Measurements from ENCODE around the gene TMEM92. TPM values are rescaled to one million over a fixed set of nuclear protein-coding genes. Genes with fewer than 3 reads are reported as not detected.
A peak's percentile ranks its signal among the peaks of the same experiment; 100 is the strongest.
"Not testable (repeated sequence)": the region's sequence is repeated elsewhere in the genome, so short reads cannot be mapped to it uniquely, and the experiment has no call there.

The TMEM92 gene
- total RNA-seq, 1 experiment from 2014 or later, result not detected

DNA sequence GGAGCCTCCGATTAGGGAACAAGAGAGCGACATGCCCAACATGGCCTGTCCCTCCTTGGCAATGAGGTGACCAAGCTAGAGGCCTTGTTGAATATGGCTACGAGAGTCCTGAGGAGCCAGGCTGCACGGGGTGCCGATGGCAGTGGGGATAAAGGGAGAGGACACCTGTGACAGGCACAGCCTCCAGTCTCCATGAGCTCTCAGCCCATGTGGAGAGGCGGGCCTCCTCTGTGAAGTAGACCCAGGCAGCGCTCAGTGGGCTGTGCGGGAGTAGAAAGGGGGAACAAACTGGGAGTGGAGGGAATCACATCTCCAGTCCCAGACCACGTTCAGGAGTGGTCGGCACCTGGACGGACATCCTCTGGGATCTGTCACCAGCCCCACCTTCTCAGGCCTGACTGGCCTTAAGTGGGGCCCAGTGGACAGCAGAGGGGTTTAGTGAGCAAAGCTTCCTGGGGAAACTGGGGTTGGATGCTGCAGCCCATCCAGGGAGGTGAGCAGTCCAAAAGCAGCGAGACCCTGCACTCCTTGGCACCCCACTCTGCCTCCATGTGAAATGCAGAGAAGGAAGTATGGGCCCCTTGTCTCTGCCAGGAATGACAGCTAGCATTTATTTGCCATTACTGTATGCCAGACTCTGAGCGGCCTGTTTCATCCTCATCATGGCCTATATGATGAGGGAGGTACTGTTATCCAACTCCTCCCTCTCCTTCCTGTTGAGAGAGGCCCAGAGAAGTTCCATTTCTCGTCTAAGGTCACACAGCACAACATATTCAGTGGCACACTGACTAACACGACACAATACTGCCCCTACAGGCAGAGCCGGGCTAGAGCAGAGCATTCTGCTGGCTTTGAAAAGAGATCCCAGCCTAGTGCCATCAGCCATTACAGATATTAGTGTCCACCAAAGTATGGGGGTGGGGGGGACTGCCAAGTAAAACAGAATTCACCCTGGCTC, 4.5 kb upstream of the TMEM92 start:
- peak; percentile 70 for DNase-seq
- no peaks in the 10 kb centered on the region for H3K36me3 ChIP-seq
- H3K9me3 ChIP-seq, result no peaks in the 10 kb centered on the region
- H3K27me3 ChIP-seq, result no peaks in the 10 kb centered on the region
- H3K4me3 ChIP-seq, result no peak overlapping the region

- no peak for DNase-seq
- no peaks in the 10 kb centered on the region for H3K27me3 ChIP-seq
- no peaks in the 10 kb centered on the region for H3K9me3 ChIP-seq
- no peaks in the 10 kb centered on the region for H3K36me3 ChIP-seq
- H3K4me3 ChIP-seq, result no peak overlapping the region
Observed at GRCh38 chr17:50270435-50271362, 3.6 kb upstream of the TMEM92 start.

GRCh38 chr17:50271363-50271750, 2.9 kb upstream of the TMEM92 start:
- H3K9me3 ChIP-seq, DNase-seq, H3K4me3 ChIP-seq, H3K36me3 ChIP-seq, H3K27me3 ChIP-seq: not testable (repeated sequence)

DNA sequence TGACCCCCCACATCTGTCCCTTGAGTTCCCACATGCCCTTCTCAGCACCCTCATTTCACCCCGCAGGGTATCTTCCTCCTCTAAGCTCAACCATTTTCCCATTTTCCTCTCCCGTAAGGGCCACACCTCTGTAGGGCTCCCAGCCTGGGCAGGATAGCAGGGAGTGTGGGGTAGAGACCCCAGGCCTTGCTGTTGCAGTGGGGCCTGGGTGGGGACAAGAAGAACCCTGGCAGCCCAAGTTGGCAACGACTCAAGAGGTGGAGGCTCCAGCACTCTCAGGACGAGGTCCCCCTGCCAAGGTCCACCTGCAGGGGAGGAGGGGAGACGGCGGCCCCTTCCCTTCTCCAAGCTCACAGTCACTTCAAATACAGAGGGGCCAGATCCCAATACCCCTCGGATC, 2.0 kb upstream of the TMEM92 start:
- peak overlapping the region; percentile 50 for H3K4me3 ChIP-seq
- H3K9me3 ChIP-seq, result no peaks in the 10 kb centered on the region
- no peaks in the 10 kb centered on the region for H3K27me3 ChIP-seq
- no peak for DNase-seq
- no peaks in the 10 kb centered on the region for H3K36me3 ChIP-seq

DNA sequence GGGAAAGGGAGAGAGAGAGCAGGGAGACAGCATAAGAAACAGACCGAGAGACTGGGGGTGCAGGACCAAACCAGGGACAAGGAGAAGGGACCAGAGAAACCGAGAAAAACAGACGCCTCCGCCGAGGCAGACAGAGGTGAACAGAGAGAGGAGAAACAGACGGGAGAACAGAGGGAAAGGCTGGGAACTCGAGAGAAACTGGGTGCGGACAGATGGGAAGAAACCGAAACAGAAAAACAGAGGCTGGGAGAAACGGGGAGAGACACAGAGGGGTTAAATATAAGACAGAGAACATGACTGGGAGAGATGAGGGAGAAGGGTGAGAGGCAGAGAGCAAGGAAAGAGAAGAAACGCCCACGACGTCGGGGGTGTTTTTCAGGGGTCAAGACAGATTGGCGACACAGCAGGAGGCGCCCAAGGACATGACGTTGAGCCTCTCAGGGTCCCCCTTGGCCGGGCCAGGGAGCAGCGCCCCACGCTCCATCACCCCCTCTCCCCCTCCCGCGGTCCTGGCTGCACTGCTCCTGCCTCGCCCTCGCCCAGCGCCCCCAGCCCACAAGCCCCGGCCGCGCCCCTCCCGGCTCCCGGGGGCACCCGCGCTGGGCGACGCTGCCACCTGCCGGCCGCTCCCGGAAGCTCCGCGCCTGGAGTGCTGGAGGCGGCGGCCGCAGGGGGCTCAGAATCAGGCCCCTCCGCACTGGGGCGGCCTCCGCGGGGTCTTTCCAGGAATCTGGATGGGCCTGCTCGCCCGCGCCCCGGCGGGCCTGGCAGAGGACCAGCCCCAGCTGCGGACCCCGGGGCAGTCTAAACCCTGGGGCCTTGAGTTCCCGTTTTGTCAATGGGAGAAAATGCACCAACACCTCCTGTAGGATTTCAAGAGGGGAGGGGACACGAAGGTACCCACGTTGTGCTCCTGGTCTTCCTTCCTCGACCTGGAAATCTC, 1.3 kb upstream of the TMEM92 start:
- H3K36me3 ChIP-seq, result no peaks in the 10 kb centered on the region
- H3K4me3 ChIP-seq, result peak overlapping the region; percentile 50
- no peaks in the 10 kb centered on the region for H3K27me3 ChIP-seq
- H3K9me3 ChIP-seq, result no peaks in the 10 kb centered on the region
- peak; percentile 63 for DNase-seq

- Histone ChIP-seq H3K9me3 (no peaks in the 10 kb centered on the region), H3K36me3 (no peaks in the 10 kb centered on the region), H3K27me3 (no peaks in the 10 kb centered on the region), H3K4me3 (no peak overlapping the region)
- DNase-seq, result no peak
Observed at GRCh38 chr17:50273654-50274040, 619 bp upstream of the TMEM92 start.

- no peak for DNase-seq
Observed at GRCh38 chr17:50274897-50275221, 593 bp downstream of the TMEM92 start.

DNA sequence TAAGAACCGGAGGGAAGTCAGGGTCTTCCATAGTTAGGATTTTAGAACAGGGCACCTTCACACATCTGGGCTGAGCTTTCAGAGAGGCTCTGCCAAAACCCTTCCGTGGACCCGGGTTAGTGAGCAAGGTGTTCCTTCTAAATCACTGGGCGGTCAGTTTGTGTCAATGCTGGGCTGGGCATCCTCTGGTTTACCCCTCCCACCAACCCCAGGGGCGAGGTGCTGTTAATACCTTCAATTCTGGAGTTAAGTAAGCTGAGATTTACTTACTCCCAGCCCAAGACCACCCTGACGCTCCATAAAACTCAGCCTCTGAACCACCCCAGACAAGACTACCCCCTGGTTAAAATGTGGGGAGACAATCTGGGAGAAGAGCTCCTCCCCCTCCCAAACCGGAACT, 1.0 kb downstream of the TMEM92 start:
- no peak for DNase-seq
- no peak overlapping the region for H3K4me3 ChIP-seq
- no peaks in the 10 kb centered on the region for H3K27me3 ChIP-seq
- no peaks in the 10 kb centered on the region for H3K9me3 ChIP-seq
- peaks cover 7% of the 10 kb centered on the region for H3K36me3 ChIP-seq

More at GRCh38 chr17:50274897-50275221, 593 bp downstream of the TMEM92 start:
- Histone ChIP-seq H3K36me3 (peaks cover 4% of the 10 kb centered on the region), H3K9me3 (no peaks in the 10 kb centered on the region), H3K4me3 (no peak overlapping the region), H3K27me3 (no peaks in the 10 kb centered on the region)

- no peak overlapping the region for H3K4me3 ChIP-seq
- H3K9me3 ChIP-seq, result no peaks in the 10 kb centered on the region
- peaks cover 21% of the 10 kb centered on the region for H3K36me3 ChIP-seq
- DNase-seq, result no peak
- H3K27me3 ChIP-seq, result no peaks in the 10 kb centered on the region
Observed at GRCh38 chr17:50276588-50277356, 2.5 kb downstream of the TMEM92 start.

GRCh38 chr17:50277357-50277754, 3.1 kb downstream of the TMEM92 start:
- DNase-seq, result no peak
- no peak overlapping the region for H3K4me3 ChIP-seq
- H3K27me3 ChIP-seq, result no peaks in the 10 kb centered on the region
- H3K36me3 ChIP-seq, result peaks cover 26% of the 10 kb centered on the region
- no peaks in the 10 kb centered on the region for H3K9me3 ChIP-seq

DNA sequence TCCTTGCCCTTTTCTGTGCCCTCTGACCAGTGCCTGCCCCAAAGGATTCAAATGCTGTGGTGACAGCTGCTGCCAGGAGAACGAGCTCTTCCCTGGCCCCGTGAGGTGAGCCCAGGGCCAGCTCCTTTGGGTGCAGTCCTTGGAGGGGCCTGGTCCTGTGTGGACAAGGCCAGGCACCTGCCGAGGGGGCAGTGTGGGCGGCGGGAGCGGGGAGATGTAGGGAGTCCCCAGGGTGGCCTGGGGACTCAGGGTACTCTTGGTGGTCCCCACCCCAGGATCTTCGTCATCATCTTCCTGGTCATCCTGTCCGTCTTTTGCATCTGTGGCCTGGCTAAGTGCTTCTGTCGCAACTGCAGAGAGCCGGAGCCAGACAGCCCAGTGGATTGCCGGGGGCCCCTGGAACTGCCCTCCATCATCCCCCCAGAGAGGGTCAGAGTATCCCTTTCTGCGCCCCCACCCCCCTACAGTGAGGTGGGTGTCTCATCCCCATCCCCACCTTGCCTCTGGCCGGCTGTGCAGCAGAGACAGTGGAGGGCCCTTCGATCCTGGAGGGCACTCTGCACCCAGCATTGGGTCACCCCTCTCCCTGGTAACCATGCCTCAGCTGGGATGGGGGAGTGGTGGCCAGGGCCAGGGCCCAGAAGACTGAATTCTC, 4.4 kb downstream of the TMEM92 start:
- Histone ChIP-seq H3K9me3 (no peaks in the 10 kb centered on the region), H3K4me3 (no peak overlapping the region), H3K36me3 (peaks cover 29% of the 10 kb centered on the region), H3K27me3 (no peaks in the 10 kb centered on the region)
- DNase-seq, result no peak

DNA sequence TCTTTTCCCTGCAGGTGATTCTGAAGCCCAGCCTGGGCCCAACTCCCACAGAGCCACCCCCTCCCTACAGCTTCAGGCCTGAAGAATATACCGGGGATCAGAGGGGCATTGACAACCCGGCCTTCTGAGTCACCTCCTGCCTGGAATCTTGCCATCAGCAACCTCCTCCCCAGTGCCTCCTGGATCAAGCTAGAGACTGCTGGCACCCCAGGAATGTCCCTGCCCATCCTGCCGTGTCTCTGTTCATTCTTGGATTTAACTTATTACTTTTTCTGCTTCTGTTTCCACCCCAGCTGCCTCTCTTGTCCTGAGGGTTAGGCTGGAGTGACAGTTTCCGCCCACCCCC, 4.9 kb downstream of the TMEM92 start:
- no peaks in the 10 kb centered on the region for H3K27me3 ChIP-seq
- no peaks in the 10 kb centered on the region for H3K9me3 ChIP-seq
- peaks cover 33% of the 10 kb centered on the region for H3K36me3 ChIP-seq
- H3K4me3 ChIP-seq, result no peak overlapping the region
- peak; percentile 86 for DNase-seq

DNA sequence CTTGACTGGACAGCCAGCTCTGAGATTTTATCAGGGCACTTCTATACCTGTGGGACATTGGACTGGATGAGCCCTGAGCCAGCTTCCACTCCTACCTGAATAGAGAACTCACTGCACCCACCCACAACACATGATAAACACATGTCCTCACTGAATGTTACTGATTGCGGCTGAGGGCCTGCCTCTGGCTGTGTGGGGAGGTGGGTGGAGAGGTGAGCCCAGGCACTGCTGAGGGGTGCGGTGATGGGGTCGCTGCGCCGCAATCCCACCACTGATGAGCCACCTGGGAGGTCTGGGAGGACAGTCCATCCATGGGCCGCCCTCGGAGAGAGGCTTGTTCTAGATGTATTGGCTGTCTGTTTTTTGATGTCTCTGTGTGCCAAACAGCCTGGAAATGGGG, 5.4 kb downstream of the TMEM92 start:
- Histone ChIP-seq H3K9me3 (no peaks in the 10 kb centered on the region), H3K36me3 (peaks cover 33% of the 10 kb centered on the region), H3K27me3 (no peaks in the 10 kb centered on the region), H3K4me3 (no peak overlapping the region)
- DNase-seq, result no peak

DNA sequence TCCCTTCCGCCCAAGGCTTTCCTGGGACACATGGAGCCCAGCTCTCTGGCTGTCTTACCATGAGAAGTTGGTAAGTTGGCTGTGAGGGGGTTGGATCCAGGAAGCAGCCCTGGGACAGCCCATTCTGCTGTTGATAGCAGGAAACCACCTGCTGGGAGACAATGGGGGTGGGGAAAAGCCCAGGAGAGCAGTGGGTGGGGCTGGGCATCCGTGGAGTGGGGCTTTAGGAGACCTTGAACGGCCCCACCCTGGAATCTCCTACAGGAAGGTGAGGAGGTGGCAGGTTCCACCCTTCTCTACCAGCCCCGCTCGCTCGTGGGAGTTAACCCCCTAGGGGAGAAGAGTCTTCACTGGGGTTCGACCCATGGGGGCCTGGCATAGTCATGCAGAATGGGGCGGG, 5.8 kb downstream of the TMEM92 start:
- no peak overlapping the region for H3K4me3 ChIP-seq
- no peaks in the 10 kb centered on the region for H3K9me3 ChIP-seq
- no peaks in the 10 kb centered on the region for H3K27me3 ChIP-seq
- no peak for DNase-seq
- H3K36me3 ChIP-seq, result peaks cover 33% of the 10 kb centered on the region

DNA sequence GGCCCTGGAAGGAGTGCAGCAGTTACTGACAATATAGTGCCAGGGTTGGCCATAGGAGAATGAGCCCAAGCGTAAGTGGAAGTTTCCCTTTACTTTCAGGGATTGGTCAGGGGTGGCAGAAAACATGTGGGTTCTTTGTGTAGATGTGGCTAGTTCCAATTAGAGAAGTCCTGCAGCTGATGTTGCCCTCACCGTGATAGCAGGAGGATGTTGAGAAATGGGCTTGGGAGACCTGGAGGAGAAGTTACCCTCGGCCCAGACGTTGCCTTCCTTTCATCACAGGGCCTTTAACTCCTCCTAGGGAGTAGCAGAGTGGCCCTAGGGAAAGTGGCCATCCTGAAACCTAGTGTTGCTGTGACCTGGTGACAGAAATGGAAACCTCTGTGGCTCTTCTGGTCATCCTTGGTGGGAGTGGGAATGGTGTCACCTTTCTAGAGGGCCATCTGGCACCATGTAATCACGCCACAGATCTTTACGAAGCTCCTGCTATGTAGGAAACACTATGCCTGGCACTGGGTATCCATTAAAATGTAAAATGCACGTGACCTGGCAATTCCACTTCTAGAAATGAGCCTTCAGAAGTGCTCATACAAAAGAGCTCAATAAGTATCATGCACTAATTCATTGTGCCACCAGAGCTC, 6.7 kb downstream of the TMEM92 start:
- Histone ChIP-seq H3K9me3 (no peaks in the 10 kb centered on the region), H3K4me3 (no peak overlapping the region), H3K27me3 (no peaks in the 10 kb centered on the region), H3K36me3 (peaks cover 33% of the 10 kb centered on the region)
- no peak for DNase-seq

Data from MG63 (cell line).